Keratinocyte (primary cell): ENCODE measurements around the gene GFOD1. TPM values are rescaled to one million over a fixed set of nuclear protein-coding genes. Genes with fewer than 3 reads are reported as not detected.

Experiments
- DNase-seq: peaks from one replicate; pipeline ENCODE4 v3.0.0-alpha.2; 2011; ENCODE audit warnings: low read depth, missing footprints, low spot score
- FAIRE-seq: peaks from 2 replicates; lab custom pipeline; 2011; peaks lifted over from hg19 to GRCh38; lab: Jason Lieb, UNC
- H2AFZ ChIP-seq: 2 replicates; pipeline ENCODE4 v1.6.0; 2012; ENCODE audit warnings: low read length, control low read depth, inconsistent platforms; ENCODE audit not compliant: control insufficient read depth
- H3K27ac ChIP-seq: 2 replicates; pipeline ENCODE4 v1.5.1; 2011; ENCODE audit warnings: low read length; ENCODE audit not compliant: control insufficient read depth, insufficient read depth
- H3K27me3 ChIP-seq: 3 replicates; pipeline ENCODE4 v1.6.0; 2011; ENCODE audit warnings: low read length; ENCODE audit not compliant: control insufficient read depth, insufficient read depth; ENCODE audit errors: extremely low read depth
- H3K36me3 ChIP-seq, 2 experiments: 2 replicates in 1 of 2; 3 replicates in 1 of 2; pipeline ENCODE4 v1.5.1; 2011; ENCODE audit warnings: low read length in 2 of 2, mild to moderate bottlenecking in 1 of 2; ENCODE audit not compliant: control insufficient read depth in 2 of 2, insufficient read depth in 2 of 2; ENCODE audit errors: extremely low read depth in 1 of 2
- H3K4me1 ChIP-seq: 3 replicates; pipeline ENCODE4 v1.5.1; 2011; ENCODE audit warnings: low read length; ENCODE audit not compliant: control insufficient read depth, insufficient read depth; ENCODE audit errors: extremely low read depth
- H3K4me2 ChIP-seq: 3 replicates; pipeline ENCODE4 v1.6.0; 2011; ENCODE audit warnings: low read depth, low read length; ENCODE audit not compliant: control insufficient read depth, insufficient read depth; ENCODE audit errors: extremely low read depth
- H3K4me3 ChIP-seq, 3 experiments: fragments of 200-600 bp in 1 of 3; sonication (generic) in 1 of 3; 2 replicates in 2 of 3; 3 replicates in 1 of 3; pipeline ENCODE4 v1.5.1; 2011 to 2016; ENCODE audit warnings: low read length in 3 of 3, mild to moderate bottlenecking in 3 of 3, control low read depth in 2 of 3, inconsistent platforms in 1 of 3, low read depth in 1 of 3, mixed read lengths in 1 of 3, mixed run types in 1 of 3, moderate library complexity in 1 of 3; ENCODE audit not compliant: control insufficient read depth in 2 of 3, insufficient read depth in 2 of 3; ENCODE audit errors: extremely low read depth in 1 of 3
- H3K79me2 ChIP-seq: 2 replicates; pipeline ENCODE4 v1.6.0; 2012; ENCODE audit warnings: low read length; ENCODE audit not compliant: control insufficient read depth, insufficient read depth
- H3K9ac ChIP-seq: 3 replicates; pipeline ENCODE4 v1.6.0; 2011; ENCODE audit warnings: low read length; ENCODE audit not compliant: control insufficient read depth, insufficient read depth; ENCODE audit errors: extremely low read depth
- H3K9me1 ChIP-seq: 3 replicates; pipeline ENCODE4 v1.6.0; 2011; ENCODE audit warnings: low read length; ENCODE audit not compliant: control insufficient read depth, insufficient read depth; ENCODE audit errors: extremely low read depth
- H3K9me3 ChIP-seq: 2 replicates; pipeline ENCODE4 v1.5.1; 2012; ENCODE audit warnings: low read depth, low read length; ENCODE audit not compliant: control insufficient read depth
- H4K20me1 ChIP-seq: 3 replicates; pipeline ENCODE4 v1.6.0; 2011; ENCODE audit warnings: low read length; ENCODE audit not compliant: control insufficient read depth, insufficient read depth; ENCODE audit errors: extremely low read depth
- CTCF ChIP-seq, 3 experiments: IDR thresholded peaks in 1 of 3; conservative IDR thresholded peaks in 1 of 3; optimal IDR thresholded peaks in 1 of 3; 2 replicates in 2 of 3; 3 replicates in 1 of 3; pipeline versions ENCODE3 to v1.5.1; 2011; ENCODE audit warnings: low read length in 3 of 3, mild to moderate bottlenecking in 3 of 3, moderate library complexity in 2 of 3, control low read depth in 1 of 3, inconsistent platforms in 1 of 3; ENCODE audit not compliant: insufficient read depth in 2 of 3; ENCODE audit errors: extremely low read depth in 1 of 3
- EZH2 ChIP-seq: IDR thresholded peaks from one replicate; pipeline ENCODE4 v1.6.1; 2012; ENCODE audit warnings: inconsistent platforms, mild to moderate bottlenecking, low read length, moderate library complexity
- dilution Hi-C: fragments of 300-500 bp; cut with MboI; formaldehyde crosslinking; loops from one replicate; pipeline ENCODE4 v1.7.0; 2020; ENCODE audit warnings: low sequenced_read_pairs; ENCODE audit not compliant: extremely low pct_ligation_motif_present
- polyA plus RNA-seq, 5 experiments: library from polyadenylated mRNA; depleted of rRNA in 3 of 5; stranded (reverse) in 3 of 5; stranded (forward) in 1 of 5; unstranded in 1 of 5; fragments of >200 nt; gene quantifications; 1 replicate in 1 of 5; 2 replicates in 3 of 5; 3 replicates in 1 of 5; pipeline versions ENCODE4 v1.2.1 to v1.2.3, GENCODE V29; 2011 to 2012; ENCODE audit warnings: missing spikeins in 2 of 5, low read depth in 1 of 5, low replicate concordance in 1 of 5

GFOD1 gene
- polyA plus RNA-seq, 1 donor (not counting 4 experiments of a cell fraction or from before 2014, with no cell fraction given) = 7.2 TPM

GRCh38 chr6:13451181-13451895 lies 36.1 kb downstream of the GFOD1 start:
- H3K27ac ChIP-seq = no peak overlapping the region

GRCh38 chr6:13450628-13451027 lies 36.8 kb downstream of the GFOD1 start:
- Histone ChIP-seq H2AFZ (no peak overlapping the region), H3K79me2 (peaks cover 18% of the 10 kb centered on the region), H3K27ac (no peak overlapping the region), H4K20me1 (no peaks in the 10 kb centered on the region), H3K9ac (no peak overlapping the region), H3K36me3 (peaks cover 5 to 12% of the 10 kb centered on the region in 2 experiments), H3K4me1 (peaks cover 33% of the 10 kb centered on the region), H3K4me2 (no peak overlapping the region), H3K9me1 (no peaks in the 10 kb centered on the region), H3K4me3 (no peak overlapping the region), H3K27me3 (no peaks in the 10 kb centered on the region), H3K9me3 (no peaks in the 10 kb centered on the region)
- no peak for DNase-seq
- no peak for FAIRE-seq
- no peak for TF ChIP-seq EZH2
- no peak for TF ChIP-seq CTCF (optimal IDR thresholded peaks at IDR 0.05 in 1 of 3, IDR thresholded peaks at IDR 0.05 in 1 of 3, conservative IDR thresholded peaks at IDR 0.05 in 1 of 3; ENCODE audit: extremely low read depth in 1 of 3, insufficient read depth in 2 of 3, low read length in 3 of 3)
- dilution Hi-C loops = no loop called here

More at GRCh38 chr6:13451181-13451895, 36.1 kb downstream of the GFOD1 start:
- Histone ChIP-seq H3K36me3 (peaks cover 5 to 12% of the 10 kb centered on the region in 2 experiments), H3K79me2 (peaks cover 22% of the 10 kb centered on the region), H3K4me1 (peaks cover 33% of the 10 kb centered on the region), H3K9me3 (no peaks in the 10 kb centered on the region), H3K9me1 (no peaks in the 10 kb centered on the region), H3K4me3 (no peak overlapping the region), H2AFZ (no peak overlapping the region), H3K4me2 (no peak overlapping the region), H3K27me3 (no peaks in the 10 kb centered on the region), H3K9ac (no peak overlapping the region), H4K20me1 (no peaks in the 10 kb centered on the region)
- no peak for TF ChIP-seq EZH2
- TF ChIP-seq CTCF (optimal IDR thresholded peaks at IDR 0.05 in 1 of 3, IDR thresholded peaks at IDR 0.05 in 1 of 3, conservative IDR thresholded peaks at IDR 0.05 in 1 of 3; ENCODE audit: extremely low read depth in 1 of 3, insufficient read depth in 2 of 3, low read length in 3 of 3) = no peak
- DNase-seq (no peak), FAIRE-seq (no peak)
- dilution Hi-C loops = no loop called here
